ENCODE results near the gene PCSK7.
A peak's percentile ranks its signal among the peaks of the same experiment; 100 is the strongest.

Gene PCSK7

DNA sequence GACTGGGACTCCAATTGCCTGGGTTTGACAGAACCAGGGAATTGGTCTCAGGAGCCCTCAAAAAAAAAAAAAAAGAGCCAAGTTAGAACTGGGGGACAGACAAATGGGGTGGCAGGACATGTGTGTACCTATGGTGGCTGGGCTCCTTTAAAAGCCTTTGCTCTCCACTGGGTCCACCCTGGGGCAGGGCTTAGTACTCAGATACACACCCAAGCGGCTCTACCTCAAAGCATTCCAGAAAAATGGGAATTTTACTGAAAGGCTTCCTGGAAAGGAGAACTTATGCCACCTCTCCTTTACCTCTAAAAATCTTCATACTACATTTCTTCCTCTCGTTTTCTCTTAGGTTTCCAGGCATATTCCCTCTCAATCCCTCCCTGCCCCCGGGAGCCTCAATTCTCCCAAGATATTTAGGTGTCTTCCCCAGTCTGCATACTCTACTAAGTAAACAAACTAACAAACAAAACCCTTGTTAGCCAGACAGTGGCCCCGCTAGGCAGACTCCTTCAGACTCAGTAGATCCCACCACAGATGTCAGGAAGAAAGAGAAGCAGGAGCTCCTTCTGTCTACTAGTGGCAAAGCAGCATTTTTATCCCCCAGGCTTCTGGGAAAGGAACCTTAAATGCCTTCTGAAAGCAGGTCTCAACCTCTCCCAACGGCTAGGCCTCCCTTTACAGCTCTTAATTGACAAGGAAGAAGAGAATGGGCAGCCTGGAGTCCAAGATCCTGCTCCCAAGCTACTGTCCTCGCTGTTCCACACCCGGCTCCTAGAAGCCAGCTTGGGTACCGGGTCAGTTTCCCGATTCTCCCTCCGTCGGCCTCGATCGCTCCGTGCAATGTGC lies 653 bp downstream of the PCSK7 start:
- peak; percentile 46 for DNase-seq

DNA sequence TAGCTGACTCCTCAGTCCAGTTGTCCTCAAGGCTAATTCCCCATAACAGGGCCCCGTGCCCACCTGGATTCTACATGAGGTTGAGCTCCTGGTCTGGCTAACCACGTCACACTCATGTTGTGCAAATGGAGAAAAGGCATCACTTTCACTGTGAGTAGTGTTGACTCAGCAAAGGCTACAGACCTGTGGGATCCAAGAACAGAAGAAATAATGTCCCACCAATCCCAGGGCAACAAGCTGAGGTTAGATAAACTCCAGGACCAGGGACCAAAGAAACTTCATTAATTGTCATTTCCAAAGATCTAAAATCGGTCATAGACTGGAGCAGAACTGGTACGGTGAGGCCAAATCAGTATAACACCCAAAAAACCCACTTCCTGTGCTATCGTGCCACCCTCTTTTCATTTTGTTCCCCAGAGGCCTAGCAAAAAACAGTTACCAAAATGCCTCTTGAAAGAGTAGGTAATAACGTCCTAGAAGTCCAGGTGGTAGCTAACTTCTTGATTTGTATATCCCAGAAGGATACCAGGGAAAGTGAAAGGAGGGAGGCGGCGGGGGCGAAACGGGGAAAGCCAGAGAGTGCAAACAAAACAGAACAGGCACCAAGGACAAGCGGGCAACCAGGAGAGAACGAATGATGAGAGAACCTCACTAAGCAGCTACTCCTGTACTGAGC lies 1.4 kb downstream of the PCSK7 start:
- DNase-seq: no peak

- DNase-seq: no peak
These were observed 2.0 kb downstream of the PCSK7 start for GRCh38 chr11:117229931-117230285.

GRCh38 chr11:117229411-117229810 lies 2.5 kb downstream of the PCSK7 start:
- no peak for DNase-seq

DNA sequence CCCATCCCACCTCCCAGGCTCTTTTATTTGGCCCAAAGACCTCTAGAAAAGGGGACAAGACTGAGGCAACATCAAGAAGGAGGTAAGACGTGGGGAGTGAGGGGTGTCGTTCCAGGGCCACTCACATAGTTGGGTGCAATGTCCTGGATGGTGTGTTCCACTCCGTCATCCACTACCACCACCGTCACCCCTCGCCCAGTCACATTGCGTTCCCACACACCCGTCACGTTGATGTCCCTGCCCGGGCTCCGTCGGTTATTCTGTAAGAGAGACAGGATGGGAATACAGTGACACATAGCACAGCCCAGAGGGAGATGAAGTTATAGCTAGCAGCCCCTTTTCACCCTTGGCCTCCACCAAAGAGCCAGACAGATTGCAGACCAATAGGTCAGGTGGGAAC lies 3.8 kb downstream of the PCSK7 start:
- DNase-seq: no peak

DNA sequence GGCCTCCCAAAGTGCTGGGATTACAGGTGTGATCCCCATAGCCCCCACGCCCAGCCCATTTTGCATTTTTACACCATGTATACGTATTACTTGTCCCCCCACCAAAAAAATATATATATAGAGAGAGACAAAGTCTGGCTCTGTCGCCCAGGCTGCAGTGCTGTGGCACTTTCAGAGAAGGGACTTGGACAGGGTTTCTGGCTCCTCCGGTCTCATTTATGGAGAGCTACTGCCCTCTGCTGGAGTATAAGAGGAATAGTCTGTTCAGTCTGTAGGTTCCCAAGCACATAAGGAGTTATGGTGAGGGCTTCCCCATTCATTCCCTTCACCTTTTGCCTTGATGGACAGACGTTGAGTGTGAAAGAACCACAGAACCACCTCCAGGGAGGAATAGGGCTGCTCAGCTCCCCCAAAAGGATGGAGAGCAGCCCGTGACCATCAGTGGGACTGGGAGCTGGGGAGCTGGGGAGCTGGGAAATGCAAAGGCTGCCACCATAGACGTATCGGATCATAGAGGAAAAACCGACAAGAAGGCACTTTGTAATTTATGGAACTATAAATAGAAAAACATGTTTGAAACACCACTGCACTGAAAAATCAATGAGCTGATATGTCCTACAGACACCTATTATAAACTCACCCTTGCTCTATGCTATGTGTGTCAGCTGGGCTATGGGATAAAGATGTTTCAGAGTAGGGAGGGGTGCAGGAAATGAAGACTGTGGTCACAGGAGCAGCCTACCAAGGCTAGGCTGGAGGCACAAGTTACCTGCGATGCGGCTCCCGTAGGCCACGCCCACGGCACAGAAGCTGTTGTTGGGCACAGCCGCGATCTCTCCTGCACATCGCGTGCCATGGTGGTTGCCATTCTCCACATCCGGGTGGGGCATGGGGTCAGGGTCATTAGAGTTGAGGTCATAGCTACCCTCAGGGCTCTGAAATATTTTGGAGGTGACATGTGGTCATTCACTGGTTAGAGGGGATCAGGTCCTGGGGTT lies 5.2 kb downstream of the PCSK7 start:
- DNase-seq: peak; percentile 91

DNA sequence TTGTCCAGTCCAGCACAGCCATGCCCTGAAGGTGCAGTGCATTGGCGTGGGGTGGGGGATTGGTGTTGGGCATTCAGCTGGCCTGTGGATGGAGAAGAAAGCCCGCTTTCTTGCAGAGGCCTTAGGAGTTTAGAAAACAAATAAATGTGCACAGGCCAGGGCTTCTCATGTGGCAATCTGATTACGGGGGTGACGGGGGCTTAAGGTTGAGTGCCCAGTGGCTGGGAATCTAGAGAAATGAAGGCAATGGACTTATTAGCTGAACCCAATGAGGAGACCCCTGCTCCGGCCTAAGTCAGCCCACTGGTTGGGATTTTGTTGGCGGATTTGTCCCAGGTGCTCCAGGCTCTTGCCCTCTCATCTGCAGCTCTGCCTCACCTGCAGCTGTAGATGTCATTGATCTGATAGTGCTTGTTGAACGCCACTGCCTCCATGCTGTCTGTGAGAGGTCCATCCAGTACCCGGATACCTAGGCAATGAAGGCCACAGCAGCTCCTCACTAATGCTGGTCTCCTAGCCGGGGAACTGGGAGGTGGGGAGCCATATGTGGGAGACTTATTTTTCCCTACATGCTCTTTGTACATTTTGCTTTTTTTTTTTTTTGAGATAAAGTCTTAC lies 6.2 kb downstream of the PCSK7 start:
- DNase-seq: no peak

DNA sequence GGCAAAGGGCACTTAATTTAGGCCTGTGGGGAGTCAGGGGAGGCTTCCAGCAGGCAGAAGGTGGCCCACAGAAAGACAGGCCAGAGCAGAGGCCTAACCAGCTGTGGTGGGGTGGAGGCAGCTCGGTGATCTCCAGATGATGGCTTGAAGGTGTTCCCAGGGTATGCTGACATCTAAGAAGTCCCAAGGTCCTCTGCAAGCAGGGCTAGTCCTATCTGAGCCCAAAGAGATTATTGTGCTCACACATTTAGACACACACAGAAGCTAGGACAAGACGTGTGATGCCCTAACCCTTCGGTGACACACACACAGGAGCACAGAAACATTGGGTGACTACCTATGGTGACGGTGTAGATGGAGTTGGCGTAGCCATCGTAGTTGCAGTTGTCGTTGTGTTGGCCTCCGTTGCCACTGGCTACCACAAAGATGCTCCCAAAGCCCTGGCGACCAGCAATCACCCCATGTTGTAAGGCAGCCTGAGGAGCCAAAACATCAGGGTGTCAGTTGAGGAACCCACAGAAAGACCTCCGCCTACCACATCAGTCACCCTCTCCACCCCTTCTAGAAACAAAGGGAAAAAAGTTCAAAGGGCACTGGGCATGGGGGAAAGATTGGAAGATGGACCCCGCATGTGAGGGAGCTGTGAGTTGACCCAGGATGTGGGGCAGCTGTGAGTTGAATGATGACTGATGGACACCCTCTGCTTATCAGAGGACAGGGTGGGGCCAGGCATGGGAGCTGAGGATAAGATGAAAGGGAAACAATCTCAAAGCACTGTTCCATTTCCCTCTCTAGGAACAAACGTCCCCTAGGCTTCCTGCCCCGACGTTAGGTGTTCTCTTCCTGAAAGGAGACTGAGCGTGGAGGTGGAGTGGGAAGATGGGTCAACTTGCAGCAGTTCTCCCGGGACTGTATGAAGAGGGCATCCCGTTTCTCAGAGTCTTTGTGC lies 7.9 kb downstream of the PCSK7 start:
- no peak for DNase-seq

- no peak for DNase-seq
These were observed 8.7 kb downstream of the PCSK7 start for GRCh38 chr11:117222991-117223740.

- DNase-seq: peak; percentile 77
These were observed 9.9 kb downstream of the PCSK7 start for GRCh38 chr11:117221775-117222517.

DNA sequence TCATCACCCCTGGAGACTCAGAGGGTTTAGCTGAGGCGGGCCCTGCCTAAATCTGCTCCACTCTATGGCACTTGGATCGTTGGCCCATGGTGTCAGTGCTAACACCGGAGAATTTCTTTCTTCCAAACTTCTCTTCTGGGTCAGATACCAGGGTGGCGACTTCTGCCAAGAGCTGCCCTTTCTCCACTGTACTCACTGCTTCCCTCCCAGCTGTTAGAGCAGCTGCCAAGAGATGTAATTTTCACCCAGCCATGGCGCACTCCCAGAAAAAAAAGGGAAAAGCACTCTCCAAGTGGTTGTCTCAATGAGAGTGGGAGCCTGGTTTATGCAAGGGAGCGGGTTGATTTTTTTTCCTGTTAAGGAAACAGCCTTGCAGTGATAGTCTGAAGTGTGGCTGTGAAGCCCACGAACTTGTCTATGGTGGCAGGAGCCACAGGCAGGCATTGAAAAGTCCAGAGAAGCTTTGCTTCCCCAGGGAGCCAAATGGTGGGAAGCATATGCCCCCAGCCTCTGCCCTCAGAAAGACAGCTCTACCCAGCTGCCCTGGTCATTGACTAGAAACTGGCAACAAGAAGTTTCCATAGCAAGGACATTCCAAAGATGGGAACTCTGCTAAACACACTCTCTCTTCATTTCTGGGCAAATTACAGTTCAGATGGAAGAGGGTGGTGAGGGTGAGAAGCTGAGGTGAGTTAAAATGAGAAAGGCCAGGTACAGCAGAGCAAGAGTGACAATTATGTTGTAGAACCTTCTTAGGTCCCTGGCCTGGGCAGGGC lies 10.7 kb downstream of the PCSK7 start:
- no peak for DNase-seq

GRCh38 chr11:117220568-117220967 lies 11.3 kb downstream of the PCSK7 start:
- no peak for DNase-seq

DNA sequence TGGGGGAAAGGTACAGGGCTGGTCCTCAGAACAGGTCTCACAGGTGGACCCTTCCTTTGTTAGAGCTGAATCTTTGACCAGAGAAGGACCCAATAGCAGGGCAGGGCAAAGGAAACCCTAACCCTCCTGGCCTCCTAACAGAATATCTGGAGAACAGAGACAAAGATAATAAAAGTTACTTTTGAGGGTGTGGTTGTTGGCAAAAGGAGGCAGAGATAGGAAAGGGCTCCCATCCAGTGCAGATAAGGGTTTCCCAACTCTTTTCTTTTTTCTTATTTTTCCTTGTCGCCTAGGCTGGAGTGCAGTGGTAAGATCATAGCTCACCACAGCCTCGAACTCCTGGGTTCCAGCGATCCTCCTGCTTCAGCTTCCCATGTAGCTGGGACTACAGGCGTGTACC lies 11.9 kb downstream of the PCSK7 start:
- no peak for DNase-seq

GRCh38 chr11:117219455-117219854 lies 12.4 kb downstream of the PCSK7 start:
- no peak for DNase-seq

DNA sequence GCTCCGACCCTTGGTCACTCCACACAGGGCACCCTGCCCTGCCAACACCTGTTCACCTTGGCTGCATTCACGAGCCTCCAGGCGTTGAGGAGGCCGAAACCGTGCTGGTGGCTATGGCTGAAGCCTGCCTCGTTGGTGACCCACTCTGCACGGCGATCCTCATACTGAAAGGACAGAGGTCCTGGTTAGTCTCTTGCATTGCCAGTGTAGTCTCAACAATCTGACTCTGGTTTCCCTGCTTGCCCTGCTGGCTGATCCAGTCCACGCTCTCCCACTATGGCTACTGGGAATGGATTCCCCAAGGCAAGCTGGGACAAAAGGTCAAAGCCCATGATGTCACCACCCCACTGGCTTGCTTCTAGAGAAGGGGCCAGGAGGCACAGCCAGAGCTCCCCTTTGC lies 12.9 kb downstream of the PCSK7 start:
- DNase-seq: no peak

DNA sequence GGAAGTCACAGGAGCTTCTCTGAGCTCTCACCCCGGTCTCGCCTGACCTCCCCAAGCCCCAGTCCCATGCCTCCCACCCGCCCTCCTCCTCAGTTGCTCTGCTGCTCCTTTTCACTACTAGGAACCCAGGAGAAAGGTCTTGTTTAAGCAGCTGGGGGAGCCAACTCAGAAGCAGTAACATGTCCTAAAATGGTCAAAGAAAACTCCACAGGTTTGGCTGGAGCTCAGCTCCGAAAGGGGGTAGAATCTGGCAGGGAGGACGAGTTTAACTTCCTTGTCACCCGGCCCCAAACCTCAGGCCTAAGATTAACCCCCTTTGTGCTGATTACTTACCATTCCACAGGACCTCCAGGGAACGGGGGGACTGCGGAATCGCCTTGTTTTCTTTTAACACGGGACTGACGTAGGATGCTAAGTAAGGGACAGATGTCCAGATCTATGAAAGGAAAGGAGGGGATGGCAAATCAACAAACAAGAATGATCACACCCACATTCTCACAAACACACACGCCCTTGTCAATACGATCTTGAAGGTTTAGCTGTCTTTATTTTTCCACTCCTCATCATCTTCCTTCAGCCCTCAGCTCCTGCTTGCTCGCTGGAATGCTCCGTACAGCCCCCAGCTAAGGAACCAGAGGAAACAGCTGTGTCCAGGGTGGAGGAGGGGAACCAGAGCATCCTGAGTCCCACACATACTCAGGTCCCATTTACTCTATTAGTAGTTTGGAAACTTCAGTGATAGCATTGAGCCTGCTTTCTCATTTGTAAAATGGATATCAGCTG lies 13.5 kb downstream of the PCSK7 start:
- no peak for DNase-seq

DNA sequence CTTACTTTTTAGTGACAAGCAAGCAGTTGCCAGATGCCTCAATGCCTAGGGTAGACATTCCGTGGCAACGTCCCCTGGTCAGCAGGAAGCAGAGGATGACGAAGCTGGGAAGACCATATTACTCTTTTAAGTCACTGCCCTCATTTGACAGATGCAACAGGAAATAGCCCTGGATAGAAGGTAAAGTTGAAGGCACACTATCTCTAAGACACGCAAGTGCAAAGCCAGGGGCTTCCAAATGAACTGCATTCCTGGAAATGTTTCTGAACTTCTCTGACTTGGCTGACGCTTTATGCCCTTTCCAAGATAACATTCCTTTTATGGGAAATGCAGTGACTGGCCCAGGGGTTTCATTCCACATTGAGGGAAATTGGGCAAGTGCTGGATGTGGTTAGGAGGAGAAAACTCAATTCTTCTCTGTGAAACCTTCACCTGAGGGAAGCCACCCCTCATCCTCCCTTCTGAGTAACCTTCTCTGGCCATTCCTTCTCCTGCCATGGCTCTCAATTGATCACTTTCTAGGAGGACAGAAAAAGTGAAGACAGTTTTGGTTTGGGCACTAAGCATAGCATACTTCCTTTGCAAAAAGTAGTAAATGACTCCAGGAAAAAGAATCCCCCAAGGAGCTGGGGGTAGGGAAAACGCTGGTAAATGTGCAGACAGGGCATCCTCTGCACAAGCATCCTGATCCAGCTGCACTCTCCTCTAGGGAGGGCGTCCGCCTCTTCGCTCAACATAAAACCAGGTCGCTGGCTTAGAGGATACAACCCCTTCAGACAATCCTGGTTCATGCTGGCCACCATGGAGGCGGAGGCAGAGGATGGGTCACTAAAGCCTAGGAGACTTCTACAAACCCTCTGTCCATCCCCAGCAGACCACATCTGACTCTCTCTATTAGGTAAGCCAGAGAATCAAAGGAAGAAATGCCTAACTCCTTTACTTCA lies 14.5 kb downstream of the PCSK7 start:
- DNase-seq: no peak

Measured in DMS53 (cell line).